ENCODE data around the gene MYL10.

DNA sequence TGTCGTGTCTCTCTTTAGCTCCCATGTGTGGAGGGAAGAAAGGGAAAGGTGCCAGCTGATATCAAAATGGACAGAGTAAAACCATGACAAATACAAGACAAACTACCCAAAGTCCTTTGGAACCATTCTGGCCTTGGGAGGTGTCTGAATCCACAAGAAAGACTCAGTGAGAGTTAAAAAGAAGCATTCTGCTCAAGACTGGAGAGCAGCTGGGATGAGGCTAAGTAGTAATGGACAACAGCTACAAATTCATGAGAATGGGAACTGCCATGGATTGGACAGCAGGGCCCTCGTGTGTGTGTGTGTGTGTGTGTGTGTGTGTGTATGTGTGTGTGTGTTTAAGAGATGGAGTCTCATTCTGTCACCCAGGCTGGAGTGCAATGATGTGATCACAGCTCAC lies 39.6 kb upstream of the MYL10 start:
- no peak for TF ChIP-seq EZH2 (IDR thresholded peaks at IDR 0.05; ENCODE audit: low read depth)
- TF ChIP-seq, protein P1, sequence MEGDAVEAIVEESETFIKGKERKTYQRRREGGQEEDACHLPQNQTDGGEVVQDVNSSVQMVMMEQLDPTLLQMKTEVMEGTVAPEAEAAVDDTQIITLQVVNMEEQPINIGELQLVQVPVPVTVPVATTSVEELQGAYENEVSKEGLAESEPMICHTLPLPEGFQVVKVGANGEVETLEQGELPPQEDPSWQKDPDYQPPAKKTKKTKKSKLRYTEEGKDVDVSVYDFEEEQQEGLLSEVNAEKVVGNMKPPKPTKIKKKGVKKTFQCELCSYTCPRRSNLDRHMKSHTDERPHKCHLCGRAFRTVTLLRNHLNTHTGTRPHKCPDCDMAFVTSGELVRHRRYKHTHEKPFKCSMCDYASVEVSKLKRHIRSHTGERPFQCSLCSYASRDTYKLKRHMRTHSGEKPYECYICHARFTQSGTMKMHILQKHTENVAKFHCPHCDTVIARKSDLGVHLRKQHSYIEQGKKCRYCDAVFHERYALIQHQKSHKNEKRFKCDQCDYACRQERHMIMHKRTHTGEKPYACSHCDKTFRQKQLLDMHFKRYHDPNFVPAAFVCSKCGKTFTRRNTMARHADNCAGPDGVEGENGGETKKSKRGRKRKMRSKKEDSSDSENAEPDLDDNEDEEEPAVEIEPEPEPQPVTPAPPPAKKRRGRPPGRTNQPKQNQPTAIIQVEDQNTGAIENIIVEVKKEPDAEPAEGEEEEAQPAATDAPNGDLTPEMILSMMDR (conservative IDR thresholded peaks at IDR 0.05): no peak
